K562 (cell line): Measurements from ENCODE around the gene CGN. TPM values are rescaled to one million over a fixed set of nuclear protein-coding genes. Genes with fewer than 3 reads are reported as not detected.
A peak's percentile ranks its signal among the peaks of the same experiment; 100 is the strongest.

ENCODE experiments used
- ATAC-seq: fragments of 200-7000 bp; cut with Tn5 transposase; 3 replicates; pipeline ENCODE4 v1.9.1; 2020; ENCODE audit warnings: moderate library complexity
- BruUV-seq: library from RNA; stranded (reverse); fragments of 400-500 nt; replicated peaks from 2 replicates; lab custom pipeline; 2021; lab: Mats Ljungman, UMichigan
- CTCF ChIA-PET: fragments of 300-600 bp; formaldehyde crosslinking; extraction: SDS; loops from one replicate; lab custom pipeline; 2021; ENCODE audit warnings: low intra/inter-chr PET ratio; lab: Yijun Ruan, JAX
- POLR2A ChIA-PET: fragments of 300-600, 350-650 bp; sonication (Branson Sonifier 250); formaldehyde crosslinking; extraction: SDS; loops from one replicate; lab custom pipeline; 2021; ENCODE audit warnings: antibody characterized with exemption, inconsistent platforms; lab: Yijun Ruan, JAX
- DNase-seq, 4 experiments: peaks; one replicate each; pipeline versions ENCODE4 v3.0.0 to v3.0.0-alpha.2; 2011 to 2018; ENCODE audit warnings: low spot score in 3 of 4, mixed read lengths in 3 of 4; ENCODE audit errors: extremely low read depth in 1 of 4
- FAIRE-seq: peaks from 2 replicates; lab custom pipeline; 2011; peaks lifted over from hg19 to GRCh38; lab: Jason Lieb, UNC
- H2AFZ ChIP-seq: 2 replicates; pipeline ENCODE4 v1.6.0; 2011; ENCODE audit warnings: low read depth, low read length, control low read depth, inconsistent platforms
- H3K27ac ChIP-seq: fragments of 200-600 bp; 3 replicates; pipeline ENCODE4 v1.8.0; 2011; ENCODE audit warnings: low read depth, mild to moderate bottlenecking, control low read depth, inconsistent platforms, low read length, moderate library complexity, mixed read lengths; ENCODE audit errors: extremely low read depth
- H3K27me3 ChIP-seq, 2 experiments: fragments of 300-600 bp in 1 of 2; 2 replicates in 1 of 2; 3 replicates in 1 of 2; pipeline versions ENCODE4 v1.6.0 to v1.8.0; 2011; ENCODE audit warnings: inconsistent platforms in 2 of 2, low read length in 2 of 2, mild to moderate bottlenecking in 1 of 2, mixed read lengths in 1 of 2, moderate library complexity in 1 of 2; ENCODE audit not compliant: control insufficient read depth in 2 of 2, insufficient read depth in 2 of 2
- H3K36me3 ChIP-seq: fragments of 300-600 bp; 3 replicates; pipeline ENCODE4 v1.8.0; 2011; ENCODE audit warnings: mild to moderate bottlenecking, low read length, inconsistent platforms; ENCODE audit not compliant: control insufficient read depth, insufficient read depth
- H3K4me1 ChIP-seq, 2 experiments: fragments of 200-600 bp in 1 of 2; replicated peaks in 1 of 2; 2 replicates in 1 of 2; 3 replicates in 1 of 2; pipeline versions ENCODE4 v1.5.1 to v1.8.0; 2011; ENCODE audit warnings: inconsistent platforms in 2 of 2, low read length in 2 of 2, mild to moderate bottlenecking in 1 of 2, mixed read lengths in 1 of 2, moderate library complexity in 1 of 2; ENCODE audit not compliant: control insufficient read depth in 2 of 2, insufficient read depth in 2 of 2
- H3K4me2 ChIP-seq: 2 replicates; pipeline ENCODE4 v1.6.1; 2011; ENCODE audit warnings: low read length, control low read depth, inconsistent platforms, mixed read lengths; ENCODE audit not compliant: insufficient read depth
- H3K4me3 ChIP-seq: fragments of 200-600 bp; sonication (generic), shearing (Covaris generic); 2 replicates; pipeline ENCODE4 v1.5.1; 2016; ENCODE audit warnings: control low read depth, inconsistent platforms
- H3K79me2 ChIP-seq: fragments of 200-600 bp; 3 replicates; pipeline ENCODE4 v1.8.0; 2011; ENCODE audit warnings: low read length, inconsistent platforms; ENCODE audit not compliant: control insufficient read depth, insufficient read depth
- H3K9ac ChIP-seq, 2 experiments: 2 replicates each; pipeline versions ENCODE4 v1.6.0 to v1.6.1; 2011; ENCODE audit warnings: low read depth in 2 of 2, low read length in 2 of 2, control low read depth in 1 of 2, inconsistent platforms in 1 of 2, mild to moderate bottlenecking in 1 of 2, mixed read lengths in 1 of 2; ENCODE audit not compliant: insufficient read depth in 1 of 2
- H3K9me1 ChIP-seq: one replicate; pipeline ENCODE4 v1.6.0; 2011; ENCODE audit warnings: inconsistent platforms, mild to moderate bottlenecking, low read length, moderate library complexity; ENCODE audit not compliant: control insufficient read depth, insufficient read depth
- H3K9me3 ChIP-seq: replicated peaks from 2 replicates; pipeline ENCODE4 v1.5.1; 2011; ENCODE audit warnings: low read depth, low read length, inconsistent platforms; ENCODE audit not compliant: control insufficient read depth, insufficient read depth
- H4K20me1 ChIP-seq: replicated peaks from 2 replicates; pipeline ENCODE4 v1.6.1; 2011; ENCODE audit warnings: low read length, inconsistent platforms, mixed read lengths; ENCODE audit not compliant: control insufficient read depth, insufficient read depth
- C11orf30 ChIP-seq: fragments of 450-650 bp; IDR thresholded peaks from 2 replicates; pipeline ENCODE4 v1.6.1; 2016; ENCODE audit warnings: low read depth, mild to moderate bottlenecking
- CC2D1A ChIP-seq: fragments of 450-650 bp; IDR thresholded peaks from 2 replicates; pipeline ENCODE4 v1.6.1; 2017; ENCODE audit warnings: mild to moderate bottlenecking
- ETS2 ChIP-seq: IDR thresholded peaks from 2 replicates; pipeline ENCODE4 v1.6.1; 2016; ENCODE audit warnings: borderline replicate concordance, missing genetic modification characterization, mild to moderate bottlenecking, moderate library complexity, missing compliant biosample characterization; ENCODE audit not compliant: poor library complexity, severe bottlenecking
- FOXO4 ChIP-seq: fragments of 450-650 bp; formaldehyde crosslinking; IDR thresholded peaks from 2 replicates; pipeline ENCODE4 v1.4.0; 2020; ENCODE audit warnings: mild to moderate bottlenecking, moderate library complexity
- KHSRP ChIP-seq: fragments of 450-650 bp; IDR thresholded peaks from 2 replicates; pipeline ENCODE4 v1.6.1; 2017
- RAD21 ChIP-seq, 2 experiments: fragments of 250-450 bp in 1 of 2; fragments of 450-650 bp in 1 of 2; sonication (Bioruptor Pico) in 1 of 2; formaldehyde crosslinking in 1 of 2; IDR thresholded peaks in 1 of 2; conservative IDR thresholded peaks in 1 of 2; 2 replicates each; pipeline versions ENCODE4 v1.4.0 to v1.8.0; 2020 to 2022; ENCODE audit warnings: mild to moderate bottlenecking in 2 of 2, moderate library complexity in 1 of 2
- REST ChIP-seq, 2 experiments: fragments of 450-650 bp; formaldehyde crosslinking in 1 of 2; IDR thresholded peaks; 2 replicates each; pipeline versions ENCODE4 v1.4.0 to v1.6.1; 2014 to 2020; ENCODE audit warnings: mild to moderate bottlenecking in 2 of 2, borderline replicate concordance in 1 of 2, low read depth in 1 of 2
- TCF7L2 ChIP-seq: fragments of 150-350 bp; IDR thresholded peaks from 2 replicates; pipeline ENCODE4 v1.6.1; 2016; ENCODE audit warnings: low read depth, mild to moderate bottlenecking, low read length, moderate library complexity
- ZNF12 ChIP-seq: sonication (generic); formaldehyde crosslinking; IDR thresholded peaks from 2 replicates; pipeline ENCODE4 v1.4.0; 2020; ENCODE audit warnings: mild to moderate bottlenecking, missing genetic modification reagents
- ZNF41 ChIP-seq: fragments of 250-450 bp; sonication (Bioruptor Pico); conservative IDR thresholded peaks from 2 replicates; pipeline ENCODE4 v1.4.0; 2020; ENCODE audit warnings: mild to moderate bottlenecking
- ZNF766 ChIP-seq: fragments of 200-800 bp; sonication (Bioruptor generic); conservative IDR thresholded peaks from 2 replicates; pipeline ENCODE4 v1.6.1; 2016; ENCODE audit warnings: missing genetic modification characterization, missing compliant biosample characterization
- WGBS: fragments of 100-300 bp; shearing (Covaris generic); methylation state at CpG from one replicate; pipeline ENCODE4 v1.1.6; 2016; ENCODE audit warnings: low coverage, mixed read lengths; ENCODE audit not compliant: insufficient coverage; ENCODE audit errors: missing lambda C conversion rate; 5-methylcytosine and 5-hydroxymethylcytosine counted together
- in situ Hi-C: fragments of 300-500 bp; cut with MboI; formaldehyde crosslinking; loops from 4 replicates; pipeline ENCODE4 v1.15.0; 2018; ENCODE audit warnings: inconsistent platforms, mixed read lengths
- intact Hi-C: fragments of 100-400 bp; cut with micrococcal nuclease; formaldehyde crosslinking; loops from 2 replicates; pipeline ENCODE4 v1.14.2; 2022
- polyA plus RNA-seq, 8 experiments: library from polyadenylated mRNA; depleted of rRNA in 4 of 8; stranded (reverse) in 5 of 8; unstranded in 3 of 8; fragments of >200 nt; fragmentation: Nextera tagmentation in 2 of 8; fragmentation: Illumina TruSeq in 1 of 8; extraction: Ambion mirVana in 2 of 8; extraction: Trizol in 1 of 8; gene quantifications; 2 replicates each; pipeline versions ENCODE4 v1.2.1 to v1.2.3, GENCODE V29; 2011 to 2014; ENCODE audit warnings: inconsistent platforms in 1 of 8, missing spikeins in 1 of 8
- total RNA-seq, 7 experiments: library from RNA; depleted of rRNA in 6 of 7; stranded (reverse); fragments of >200 nt in 6 of 7; fragmentation: Illumina TruSeq in 2 of 7; extraction: Trizol in 2 of 7; gene quantifications; 2 replicates each; pipeline versions ENCODE4 v1.2.1 to v1.2.3, GENCODE V29; 2011 to 2021; ENCODE audit warnings: low replicate concordance in 1 of 7

CGN gene
- total and polyA plus RNA-seq, 9 of the 15 experiments (the other 6 are each of a cell fraction or from before 2014, with no cell fraction given) = 0.03 to 1.4 (median 0.14) TPM; not detected in 2

GRCh38 chr1:151523326-151523725 lies 12.1 kb downstream of the CGN start:
- Histone ChIP-seq H3K4me3 (no peak overlapping the region), H3K9ac (no peak overlapping the region), H3K4me1 (no peaks in the 10 kb centered on the region; a peak in 1 of 5 replicates), H3K27me3 (peaks cover 29 to 55% of the 10 kb centered on the region in 2 experiments; a peak in 4 of 5 replicates), H3K79me2 (no peaks in the 10 kb centered on the region), H3K27ac (no peak overlapping the region), H4K20me1 (no peaks in the 10 kb centered on the region), H3K9me1 (no peaks in the 10 kb centered on the region), H3K36me3 (no peaks in the 10 kb centered on the region), H3K9me3 (no peaks in the 10 kb centered on the region), H2AFZ (no peak overlapping the region), H3K4me2 (no peak overlapping the region)
- BruUV-seq = no TSS peak
- CTCF ChIA-PET = interaction anchor here (0.7 kb wide), 1 partner anchor 79 kb away, joined by 3 read pairs; no protein-coding TSS in a partner anchor
- DNase-seq = no peak
- WGBS = 19% methylated on average over 4 of the region's 5 CpGs
- FAIRE-seq = no peak
- POLR2A ChIA-PET = interaction anchor here (0.6 to 1.2 kb wide), 4 partner anchors 12 to 149 kb away, joined by 3 to 4 read pairs (median 3); no protein-coding TSS in a partner anchor
- in situ Hi-C loops (no loop called here), intact Hi-C loops (loop anchor here (5.0 kb wide), 1 partner anchor 81 kb away; no protein-coding TSS in a partner anchor)
- TF ChIP-seq ETS2 (tag) = no peak
- TF ChIP-seq KHSRP = no peak
- TF ChIP-seq RAD21 (CRISPR knock-in tag; conservative IDR thresholded peaks at IDR 0.05 in 1 of 2, IDR thresholded peaks at IDR 0.05 in 1 of 2) = peak in 1 of 2 experiments; percentile 38; a peak in 2 of 4 replicates
- no peak for TF ChIP-seq ZNF12 (CRISPR knock-in tag)
- TF ChIP-seq CC2D1A = no peak
- no peak for TF ChIP-seq C11orf30
- no peak for TF ChIP-seq FOXO4 (CRISPR knock-in tag)
- no peak for TF ChIP-seq ZNF766 (CRISPR knock-in tag)
- TF ChIP-seq TCF7L2 = no peak
- TF ChIP-seq REST (IDR thresholded peaks at IDR 0.05; ENCODE audit: borderline replicate concordance) = peak; percentile 35; the same call in 1 of the 2 replicates
- no peak for TF ChIP-seq REST (CRISPR knock-in tag; IDR thresholded peaks at IDR 0.05; ENCODE audit: low read depth)
- no peak for TF ChIP-seq ZNF41 (CRISPR knock-in tag)
- peak; percentile 71 for ATAC-seq
